Panc1 (cell line): Measurements from ENCODE around the gene MSI2. TPM values are rescaled to one million over a fixed set of nuclear protein-coding genes. Genes with fewer than 3 reads are reported as not detected.

Experiments used
- ATAC-seq: fragments of 200-7000 bp; cut with Tn5 transposase; 2 replicates; pipeline ENCODE4 v1.9.1; 2020; ENCODE audit warnings: mild to moderate bottlenecking, moderate library complexity
- BruUV-seq: library from RNA; stranded (reverse); fragments of 400-500 nt; replicated peaks from 2 replicates; lab custom pipeline; 2021; lab: Mats Ljungman, UMichigan
- CTCF ChIA-PET: fragments of 300-600 bp; sonication (Branson Sonifier 250); formaldehyde crosslinking; loops from one replicate; lab custom pipeline; 2022; ENCODE audit warnings: antibody characterized with exemption; lab: Charles Lee
- POLR2A ChIA-PET: fragments of 300-600 bp; sonication (Branson Sonifier 250); formaldehyde crosslinking; loops from one replicate; lab custom pipeline; 2022; ENCODE audit warnings: antibody characterized with exemption; lab: Charles Lee
- DNase-seq: peaks from one replicate; pipeline ENCODE4 v3.0.0-alpha.2; 2010; ENCODE audit warnings: low read depth, low spot score
- H3K27ac ChIP-seq: 2 replicates; pipeline ENCODE4 v1.5.1; 2011; ENCODE audit warnings: mild to moderate bottlenecking, low read length, inconsistent platforms
- H3K27me3 ChIP-seq: fragments of 200-500 bp; sonication (Bioruptor generic); 2 replicates; pipeline ENCODE4 v1.6.0; 2014; ENCODE audit warnings: low read length, inconsistent platforms; ENCODE audit not compliant: control insufficient read depth, insufficient read depth
- H3K36me3 ChIP-seq: fragments of 200-500 bp; sonication (Bioruptor generic); 2 replicates; pipeline ENCODE4 v1.5.1; 2014; ENCODE audit warnings: inconsistent platforms, mild to moderate bottlenecking, low read length, moderate library complexity; ENCODE audit not compliant: control insufficient read depth, insufficient read depth
- H3K4me1 ChIP-seq: 2 replicates; pipeline ENCODE4 v1.5.1; 2011; ENCODE audit warnings: inconsistent platforms, mild to moderate bottlenecking, low read length, moderate library complexity; ENCODE audit not compliant: control insufficient read depth, insufficient read depth
- H3K4me3 ChIP-seq, 2 experiments: 2 replicates each; pipeline ENCODE4 v1.5.1; 2011 to 2012; ENCODE audit warnings: low read depth in 2 of 2, low read length in 2 of 2, mild to moderate bottlenecking in 2 of 2, inconsistent platforms in 1 of 2, moderate library complexity in 1 of 2
- H3K9me3 ChIP-seq: fragments of 200-500 bp; sonication (Bioruptor generic); 2 replicates; pipeline ENCODE4 v1.5.1; 2014; ENCODE audit warnings: low read depth, mild to moderate bottlenecking, inconsistent platforms, low read length, moderate library complexity; ENCODE audit not compliant: control insufficient read depth, insufficient read depth
- CTCF ChIP-seq: fragments of 450-650 bp; IDR thresholded peaks from 2 replicates; pipeline ENCODE4 v1.5.1; 2017; ENCODE audit warnings: mild to moderate bottlenecking
- POLR2AphosphoS5 ChIP-seq: IDR thresholded peaks from 2 replicates; pipeline ENCODE4 v1.6.1; 2012; ENCODE audit warnings: mild to moderate bottlenecking, low read depth, low read length, moderate library complexity
- REST ChIP-seq, 2 experiments: IDR thresholded peaks; 2 replicates each; pipeline ENCODE4 v1.6.1; 2011 to 2012; ENCODE audit warnings: low read depth in 2 of 2, control low read depth in 1 of 2, low read length in 1 of 2, mild to moderate bottlenecking in 1 of 2, moderate library complexity in 1 of 2; ENCODE audit not compliant: insufficient read depth in 1 of 2
- SIN3A ChIP-seq: IDR thresholded peaks from 2 replicates; pipeline ENCODE4 v1.6.1; 2012; ENCODE audit warnings: low read depth, mild to moderate bottlenecking, low read length, moderate library complexity, borderline replicate concordance; ENCODE audit not compliant: insufficient read depth
- TCF7L2 ChIP-seq: IDR thresholded peaks from 2 replicates; pipeline ENCODE4 v1.6.1; 2011; ENCODE audit warnings: mild to moderate bottlenecking, low read depth, low read length, inconsistent platforms
- in situ Hi-C: cut with HindIII; loops from 2 replicates; pipeline ENCODE4 v1.10.0; 2016; ENCODE audit warnings: low sequenced_read_pairs, low pct_unique_long_range_greater_than_20kb
- intact Hi-C: fragments of 100-400 bp; cut with micrococcal nuclease; formaldehyde crosslinking; loops from one replicate; pipeline ENCODE4 v1.10.0; 2022; ENCODE audit not compliant: unreplicated experiment
- total RNA-seq: library from RNA; stranded (reverse); gene quantifications from one replicate; pipeline ENCODE4 v1.2.1, GENCODE V29; 2021; ENCODE audit not compliant: unreplicated experiment

The MSI2 gene
- total RNA-seq, 1 experiment from 2014 or later, result 38.5 TPM

GRCh38 chr17:57542510-57542909 lies 286.2 kb downstream of the MSI2 start:
- in situ Hi-C loops, result no loop called here
- TF ChIP-seq TCF7L2 (no peak), POLR2AphosphoS5 (no peak), REST (IDR thresholded peaks at IDR 0.05; ENCODE audit: insufficient read depth in 1 of 2, low read depth in 2 of 2, low read length in 1 of 2) (no peak), SIN3A (no peak), CTCF (no peak)
- intact Hi-C loops, result no loop called here
- Histone ChIP-seq H3K9me3 (no peaks in the 10 kb centered on the region), H3K4me3 (no peak overlapping the region), H3K27ac (no peak overlapping the region), H3K4me1 (no peaks in the 10 kb centered on the region), H3K27me3 (no peaks in the 10 kb centered on the region), H3K36me3 (no peaks in the 10 kb centered on the region)
- DNase-seq (no peak), ATAC-seq (no peak)
- ChIA-PET POLR2A (interaction anchor here (0.6 kb wide), 1 partner anchor 62 kb away, joined by 5 read pairs; no protein-coding TSS in a partner anchor), CTCF (no interaction called here)
- no TSS peak for BruUV-seq

- H3K4me1 ChIP-seq, result no peaks in the 10 kb centered on the region
- H3K4me3 ChIP-seq, result no peak overlapping the region
- TF ChIP-seq CTCF (no peak), POLR2AphosphoS5 (no peak)
- no peaks in the 10 kb centered on the region for H3K36me3 ChIP-seq
- POLR2A ChIA-PET, result no interaction called here
- CTCF ChIA-PET, result no interaction called here
- no peaks in the 10 kb centered on the region for H3K9me3 ChIP-seq
- H3K27ac ChIP-seq, result no peak overlapping the region
- no peaks in the 10 kb centered on the region for H3K27me3 ChIP-seq
- DNase-seq (no peak), ATAC-seq (no peak)
- intact Hi-C loops, result no loop called here
- in situ Hi-C loops, result no loop called here
- BruUV-seq, result no TSS peak
Measured at GRCh38 chr17:57543230-57543629, 286.9 kb downstream of the MSI2 start.
